Astrocyte (in vitro differentiated cells and primary cell): ENCODE measurements around the gene RASL12. TPM values are rescaled to one million over a fixed set of nuclear protein-coding genes. Genes with fewer than 3 reads are reported as not detected.

ENCODE experiments used
- DNase-seq: peaks from one replicate; pipeline ENCODE4 v3.0.0-alpha.2; 2010; ENCODE audit warnings: low read depth
- FAIRE-seq: peaks from 2 replicates; lab custom pipeline; 2011; peaks lifted over from hg19 to GRCh38; lab: Jason Lieb, UNC
- H2AFZ ChIP-seq: 2 replicates; pipeline ENCODE4 v1.6.0; 2012; ENCODE audit warnings: low read depth, low read length, inconsistent platforms
- H3K27ac ChIP-seq: 2 replicates; pipeline ENCODE4 v1.5.1; 2011; ENCODE audit warnings: low read depth, low read length, inconsistent platforms
- H3K27me3 ChIP-seq: 2 replicates; pipeline ENCODE4 v1.6.0; 2011; ENCODE audit warnings: low read length, inconsistent platforms; ENCODE audit not compliant: insufficient read depth
- H3K36me3 ChIP-seq: 2 replicates; pipeline ENCODE4 v1.5.1; 2011; ENCODE audit warnings: low read length, inconsistent platforms; ENCODE audit not compliant: insufficient read depth
- H3K4me1 ChIP-seq: 2 replicates; pipeline ENCODE4 v1.5.1; 2011; ENCODE audit warnings: low read length, inconsistent platforms; ENCODE audit not compliant: insufficient read depth
- H3K4me2 ChIP-seq: 2 replicates; pipeline ENCODE4 v1.6.0; 2012; ENCODE audit warnings: low read length, inconsistent platforms
- H3K4me3 ChIP-seq: 2 replicates; pipeline ENCODE4 v1.5.1; 2011; ENCODE audit warnings: low read depth, mild to moderate bottlenecking, low read length, inconsistent platforms; ENCODE audit not compliant: insufficient read depth
- H3K79me2 ChIP-seq: 2 replicates; pipeline ENCODE4 v1.6.0; 2012; ENCODE audit warnings: mild to moderate bottlenecking, low read length, inconsistent platforms; ENCODE audit not compliant: insufficient read depth
- H3K9ac ChIP-seq: 2 replicates; pipeline ENCODE4 v1.6.0; 2012; ENCODE audit warnings: mild to moderate bottlenecking, low read length, inconsistent platforms
- H3K9me3 ChIP-seq: 2 replicates; pipeline ENCODE4 v1.5.1; 2012; ENCODE audit warnings: low read depth, mild to moderate bottlenecking, low read length, inconsistent platforms; ENCODE audit not compliant: insufficient read depth
- H4K20me1 ChIP-seq: 2 replicates; pipeline ENCODE4 v1.6.0; 2012; ENCODE audit warnings: low read length, inconsistent platforms; ENCODE audit not compliant: insufficient read depth
- H3K27ac Mint-ChIP-seq: one replicate; pipeline ENCODE4 v1.8.0; 2021; ENCODE audit warnings: mild to moderate bottlenecking, mixed read lengths; ENCODE audit not compliant: unreplicated experiment
- H3K27me3 Mint-ChIP-seq: one replicate; pipeline ENCODE4 v1.8.0; 2021; ENCODE audit warnings: low read depth, mixed read lengths; ENCODE audit not compliant: unreplicated experiment
- H3K36me3 Mint-ChIP-seq: one replicate; pipeline ENCODE4 v1.8.0; 2021; ENCODE audit warnings: low read depth, mixed read lengths; ENCODE audit not compliant: unreplicated experiment
- H3K4me1 Mint-ChIP-seq: one replicate; pipeline ENCODE4 v1.8.0; 2021; ENCODE audit warnings: low read depth, mixed read lengths; ENCODE audit not compliant: unreplicated experiment
- H3K4me3 Mint-ChIP-seq: one replicate; pipeline ENCODE4 v1.8.0; 2021; ENCODE audit warnings: mild to moderate bottlenecking, moderate library complexity, mixed read lengths; ENCODE audit not compliant: unreplicated experiment
- H3K9me3 Mint-ChIP-seq: one replicate; pipeline ENCODE4 v1.8.0; 2021; ENCODE audit warnings: mild to moderate bottlenecking, mixed read lengths; ENCODE audit not compliant: unreplicated experiment
- EZH2 ChIP-seq: IDR thresholded peaks from 2 replicates; pipeline ENCODE4 v1.6.1; 2012; ENCODE audit warnings: mild to moderate bottlenecking, low read length, inconsistent platforms; ENCODE audit not compliant: insufficient read depth
- total RNA-seq: library from RNA; stranded (reverse); gene quantifications from 2 replicates; pipeline ENCODE4 v1.2.1, GENCODE V29; 2021
- TF ChIP-seq, protein P1 (sequence below): IDR thresholded peaks from 2 replicates; pipeline ENCODE4 v1.5.1; 2011; ENCODE audit warnings: low read depth, mild to moderate bottlenecking, inconsistent platforms, low read length, moderate library complexity; ENCODE audit not compliant: insufficient read depth

Gene RASL12
- total RNA-seq, 1 donor from 2014 or later: 0.32 TPM

DNA sequence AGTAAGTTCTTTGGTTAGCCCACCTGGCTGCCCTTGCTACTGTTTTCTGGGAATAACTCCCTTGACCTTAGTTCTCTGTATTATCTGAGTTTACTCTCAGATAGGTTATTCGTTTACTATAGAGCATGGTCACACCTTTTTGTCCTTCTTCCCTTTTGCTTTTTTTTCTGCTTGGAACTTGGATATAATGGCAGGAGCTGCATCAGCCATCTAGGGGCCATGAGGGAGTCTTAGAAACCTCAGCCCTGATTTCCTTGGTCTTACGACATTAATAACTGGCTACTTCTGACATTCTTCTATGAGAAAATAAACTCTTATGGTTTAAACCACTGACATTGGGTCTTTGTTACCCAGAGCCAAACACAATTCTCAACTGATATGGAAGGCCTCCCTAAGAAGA, 26.0 kb downstream of the RASL12 start:
- peaks cover 6% of the 10 kb centered on the region for H3K9me3 Mint-ChIP-seq
- H3K9me3 ChIP-seq: no peaks in the 10 kb centered on the region
- no peak overlapping the region for H3K9ac ChIP-seq
- H3K27me3 Mint-ChIP-seq: peaks cover 14% of the 10 kb centered on the region
- H3K4me1 ChIP-seq: peaks cover 5% of the 10 kb centered on the region
- H3K4me1 Mint-ChIP-seq: peaks cover 9% of the 10 kb centered on the region
- H3K79me2 ChIP-seq: no peaks in the 10 kb centered on the region
- H3K4me2 ChIP-seq: no peak overlapping the region
- DNase-seq: no peak
- H2AFZ ChIP-seq: no peak overlapping the region
- H3K27me3 ChIP-seq: peaks cover 5% of the 10 kb centered on the region
- TF ChIP-seq, protein P1, sequence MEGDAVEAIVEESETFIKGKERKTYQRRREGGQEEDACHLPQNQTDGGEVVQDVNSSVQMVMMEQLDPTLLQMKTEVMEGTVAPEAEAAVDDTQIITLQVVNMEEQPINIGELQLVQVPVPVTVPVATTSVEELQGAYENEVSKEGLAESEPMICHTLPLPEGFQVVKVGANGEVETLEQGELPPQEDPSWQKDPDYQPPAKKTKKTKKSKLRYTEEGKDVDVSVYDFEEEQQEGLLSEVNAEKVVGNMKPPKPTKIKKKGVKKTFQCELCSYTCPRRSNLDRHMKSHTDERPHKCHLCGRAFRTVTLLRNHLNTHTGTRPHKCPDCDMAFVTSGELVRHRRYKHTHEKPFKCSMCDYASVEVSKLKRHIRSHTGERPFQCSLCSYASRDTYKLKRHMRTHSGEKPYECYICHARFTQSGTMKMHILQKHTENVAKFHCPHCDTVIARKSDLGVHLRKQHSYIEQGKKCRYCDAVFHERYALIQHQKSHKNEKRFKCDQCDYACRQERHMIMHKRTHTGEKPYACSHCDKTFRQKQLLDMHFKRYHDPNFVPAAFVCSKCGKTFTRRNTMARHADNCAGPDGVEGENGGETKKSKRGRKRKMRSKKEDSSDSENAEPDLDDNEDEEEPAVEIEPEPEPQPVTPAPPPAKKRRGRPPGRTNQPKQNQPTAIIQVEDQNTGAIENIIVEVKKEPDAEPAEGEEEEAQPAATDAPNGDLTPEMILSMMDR: no peak
- TF ChIP-seq EZH2: no peak
- H3K36me3 Mint-ChIP-seq: no peaks in the 10 kb centered on the region
- H3K36me3 ChIP-seq: no peaks in the 10 kb centered on the region
- H3K4me3 ChIP-seq: no peak overlapping the region
- no peak overlapping the region for H3K4me3 Mint-ChIP-seq
- no peak for FAIRE-seq
- no peak overlapping the region for H3K27ac Mint-ChIP-seq
- H4K20me1 ChIP-seq: no peaks in the 10 kb centered on the region
- H3K27ac ChIP-seq: no peak overlapping the region

DNA sequence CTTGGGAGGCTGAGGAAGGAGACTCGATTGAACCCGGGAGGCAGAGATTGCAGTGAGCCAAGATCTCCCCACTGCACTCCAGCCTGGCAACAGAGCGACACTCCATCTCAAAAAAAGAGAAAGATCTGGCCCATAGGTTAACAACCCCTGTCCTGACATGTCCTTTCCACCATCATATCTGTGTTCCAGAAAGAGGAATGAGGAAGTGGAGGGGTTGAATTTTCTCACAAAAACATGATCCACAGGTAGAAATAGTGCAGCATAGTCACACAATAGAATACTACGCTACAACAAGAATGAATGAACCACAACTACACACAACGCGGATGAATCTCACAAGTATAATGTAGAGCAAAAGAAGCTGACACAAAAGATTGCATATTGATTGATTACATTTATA, 27.3 kb downstream of the RASL12 start:
- peaks cover 6% of the 10 kb centered on the region for H3K9me3 Mint-ChIP-seq
- no peaks in the 10 kb centered on the region for H4K20me1 ChIP-seq
- H3K4me1 ChIP-seq: peaks cover 5% of the 10 kb centered on the region
- no peak overlapping the region for H3K27ac ChIP-seq
- TF ChIP-seq, protein P1: no peak
- TF ChIP-seq EZH2: no peak
- FAIRE-seq: no peak
- H3K4me3 Mint-ChIP-seq: no peak overlapping the region
- no peaks in the 10 kb centered on the region for H3K9me3 ChIP-seq
- peaks cover 17% of the 10 kb centered on the region for H3K27me3 Mint-ChIP-seq
- no peak overlapping the region for H3K9ac ChIP-seq
- H3K27ac Mint-ChIP-seq: no peak overlapping the region
- no peak overlapping the region for H3K4me2 ChIP-seq
- H3K79me2 ChIP-seq: no peaks in the 10 kb centered on the region
- peaks cover 9% of the 10 kb centered on the region for H3K4me1 Mint-ChIP-seq
- no peak overlapping the region for H2AFZ ChIP-seq
- DNase-seq: no peak
- H3K36me3 ChIP-seq: no peaks in the 10 kb centered on the region
- H3K36me3 Mint-ChIP-seq: no peaks in the 10 kb centered on the region
- peaks cover 5% of the 10 kb centered on the region for H3K27me3 ChIP-seq
- H3K4me3 ChIP-seq: no peak overlapping the region

DNA sequence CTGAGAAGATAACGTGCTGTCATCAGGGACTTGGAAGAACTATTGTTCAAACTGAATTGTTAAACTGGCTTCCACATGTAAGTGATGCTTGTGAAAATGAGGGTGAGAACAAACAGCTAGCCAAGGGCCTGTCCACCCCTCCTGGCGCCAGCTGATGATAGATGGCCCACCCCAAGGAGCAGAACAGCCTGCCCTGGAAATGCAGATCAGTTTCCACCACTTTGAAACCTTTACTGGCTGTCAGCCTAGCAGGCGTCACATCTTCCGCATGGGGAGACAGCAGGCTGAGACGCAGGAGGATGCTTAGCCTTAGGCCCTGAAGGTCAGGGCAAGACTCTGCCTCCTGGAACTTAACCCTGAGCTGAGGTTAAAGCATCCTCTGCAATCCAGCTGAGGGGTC, 29.0 kb downstream of the RASL12 start:
- no peak overlapping the region for H3K4me3 Mint-ChIP-seq
- Histone ChIP-seq H3K9me3 (no peaks in the 10 kb centered on the region), H2AFZ (no peak overlapping the region), H3K79me2 (no peaks in the 10 kb centered on the region), H3K4me1 (no peaks in the 10 kb centered on the region), H3K27me3 (peaks cover 5% of the 10 kb centered on the region), H4K20me1 (no peaks in the 10 kb centered on the region), H3K9ac (no peak overlapping the region), H3K27ac (no peak overlapping the region), H3K36me3 (no peaks in the 10 kb centered on the region), H3K4me2 (no peak overlapping the region), H3K4me3 (no peak overlapping the region)
- TF ChIP-seq EZH2: no peak
- TF ChIP-seq, protein P1: no peak
- FAIRE-seq (no peak), DNase-seq (no peak)
- H3K4me1 Mint-ChIP-seq: peaks cover under 1% of the 10 kb centered on the region
- peaks cover 6% of the 10 kb centered on the region for H3K9me3 Mint-ChIP-seq
- H3K27me3 Mint-ChIP-seq: peaks cover 13% of the 10 kb centered on the region
- no peaks in the 10 kb centered on the region for H3K36me3 Mint-ChIP-seq
- no peak overlapping the region for H3K27ac Mint-ChIP-seq
